GM23338 (cell line): ENCODE results near the gene ATG4B. TPM values are rescaled to one million over a fixed set of nuclear protein-coding genes. Genes with fewer than 3 reads are reported as not detected.

Experiments
- ATAC-seq: fragments of 200-7000 bp; cut with Tn5 transposase; 3 replicates; pipeline ENCODE4 v1.9.1; 2020
- DNase-seq: peaks from one replicate; pipeline ENCODE4 v3.0.0-alpha.2; 2015; ENCODE audit warnings: low spot score
- H2AFZ ChIP-seq: fragments of 200-600 bp; sonication (generic); 2 replicates; pipeline ENCODE4 v1.8.0; 2016; ENCODE audit warnings: antibody characterized with exemption, mild to moderate bottlenecking, moderate library complexity
- H3F3A ChIP-seq: fragments of 200-600 bp; sonication (generic); replicated peaks from 2 replicates; pipeline ENCODE4 v1.8.0; 2017; ENCODE audit warnings: antibody characterized with exemption, mixed run types, low read depth
- H3K27ac ChIP-seq: fragments of 200-600 bp; sonication (generic); 2 replicates; pipeline ENCODE4 v1.6.1; 2016; ENCODE audit warnings: low read depth
- H3K27me3 ChIP-seq: fragments of 200-600 bp; sonication (generic); 2 replicates; pipeline ENCODE4 v1.8.0; 2016; ENCODE audit warnings: mild to moderate bottlenecking, mixed run types, moderate library complexity; ENCODE audit not compliant: insufficient read depth
- H3K36me3 ChIP-seq: fragments of 200-600 bp; sonication (generic); 2 replicates; pipeline ENCODE4 v1.8.0; 2016; ENCODE audit warnings: mild to moderate bottlenecking; ENCODE audit not compliant: insufficient read depth
- H3K4me1 ChIP-seq: fragments of 200-600 bp; sonication (generic); 2 replicates; pipeline ENCODE4 v1.8.0; 2016; ENCODE audit warnings: mild to moderate bottlenecking, moderate library complexity; ENCODE audit not compliant: insufficient read depth
- H3K4me2 ChIP-seq: fragments of 200-600 bp; sonication (generic); 2 replicates; pipeline ENCODE4 v1.7.1; 2017; ENCODE audit warnings: mixed run types
- H3K4me3 ChIP-seq: fragments of 200-600 bp; sonication (generic); 2 replicates; pipeline ENCODE4 v1.6.1; 2016; ENCODE audit warnings: mixed run types
- H3K79me2 ChIP-seq: fragments of 200-600 bp; sonication (generic); replicated peaks from 2 replicates; pipeline ENCODE4 v1.8.0; 2017; ENCODE audit warnings: mild to moderate bottlenecking; ENCODE audit not compliant: insufficient read depth
- H3K9me2 ChIP-seq: fragments of 200-600 bp; sonication (generic); 2 replicates; pipeline ENCODE4 v1.8.0; 2017; ENCODE audit not compliant: insufficient read depth
- H4K20me1 ChIP-seq: fragments of 200-600 bp; sonication (generic); replicated peaks from 2 replicates; pipeline ENCODE4 v1.8.0; 2017; ENCODE audit warnings: mild to moderate bottlenecking; ENCODE audit not compliant: insufficient read depth
- H3K27ac Mint-ChIP-seq: 2 replicates; pipeline ENCODE4 v1.8.0; 2020; ENCODE audit warnings: inconsistent platforms, mild to moderate bottlenecking, moderate library complexity, mixed read lengths
- H3K27me3 Mint-ChIP-seq: 3 replicates; pipeline ENCODE4 v1.8.0; 2022; ENCODE audit warnings: low read depth, mild to moderate bottlenecking, moderate library complexity, mixed read lengths, inconsistent platforms; ENCODE audit not compliant: insufficient read depth, poor library complexity
- H3K36me3 Mint-ChIP-seq: 3 replicates; pipeline ENCODE4 v1.8.0; 2021; ENCODE audit warnings: low read depth, mild to moderate bottlenecking, inconsistent platforms, moderate library complexity, mixed read lengths
- H3K4me1 Mint-ChIP-seq: 3 replicates; pipeline ENCODE4 v1.8.0; 2020; ENCODE audit warnings: mild to moderate bottlenecking, inconsistent platforms, mixed read lengths
- H3K4me3 Mint-ChIP-seq: 3 replicates; pipeline ENCODE4 v1.8.0; 2021; ENCODE audit warnings: moderate library complexity, mild to moderate bottlenecking, inconsistent platforms, mixed read lengths
- H3K9me3 Mint-ChIP-seq: 3 replicates; pipeline ENCODE4 v1.8.0; 2020; ENCODE audit warnings: moderate library complexity, mild to moderate bottlenecking, inconsistent platforms, mixed read lengths
- CREB1 ChIP-seq: fragments of 250-450 bp; sonication (Bioruptor Pico); IDR thresholded peaks from 2 replicates; pipeline ENCODE4 v1.5.0; 2020; ENCODE audit warnings: low read depth, mild to moderate bottlenecking, moderate library complexity
- EZH2 ChIP-seq: fragments of 200-600 bp; sonication (generic); IDR thresholded peaks from one replicate; pipeline ENCODE4 v1.8.0; 2017; ENCODE audit warnings: antibody characterized with exemption, mild to moderate bottlenecking, low read depth; ENCODE audit not compliant: unreplicated experiment
- EZH2phosphoT487 ChIP-seq: fragments of 200-600 bp; sonication (generic); IDR thresholded peaks from one replicate; pipeline ENCODE4 v1.8.1; 2018; ENCODE audit warnings: antibody characterized with exemption; ENCODE audit not compliant: unreplicated experiment
- JUNB ChIP-seq: IDR thresholded peaks from one replicate; pipeline ENCODE4 v1.6.1; 2016; ENCODE audit warnings: antibody characterized with exemption; ENCODE audit not compliant: unreplicated experiment
- NANOG ChIP-seq: IDR thresholded peaks from 2 replicates; pipeline ENCODE4 v1.6.1; 2016; ENCODE audit warnings: antibody characterized with exemption, borderline replicate concordance
- POLR2AphosphoS5 ChIP-seq: IDR thresholded peaks from 2 replicates; pipeline ENCODE4 v1.6.1; 2016; ENCODE audit warnings: antibody characterized with exemption, low read depth
- REST ChIP-seq: IDR thresholded peaks from one replicate; pipeline ENCODE4 v1.6.1; 2018; ENCODE audit warnings: antibody characterized with exemption; ENCODE audit not compliant: unreplicated experiment
- STAT1 ChIP-seq: IDR thresholded peaks from one replicate; pipeline ENCODE4 v1.6.1; 2016; ENCODE audit warnings: antibody characterized with exemption; ENCODE audit not compliant: unreplicated experiment
- ZNF114 ChIP-seq: fragments of 250-450 bp; sonication (Bioruptor Pico); IDR thresholded peaks from 2 replicates; pipeline ENCODE4 v1.5.0; 2020; ENCODE audit warnings: mild to moderate bottlenecking, moderate library complexity
- ZNF331 ChIP-seq: fragments of 250-450 bp; sonication (Bioruptor Pico); IDR thresholded peaks from 2 replicates; pipeline ENCODE4 v1.5.0; 2020; ENCODE audit warnings: low read depth, mild to moderate bottlenecking, moderate library complexity
- ZNF462 ChIP-seq: fragments of 250-450 bp; sonication (Bioruptor Pico); IDR thresholded peaks from 2 replicates; pipeline ENCODE4 v1.5.0; 2020; ENCODE audit warnings: mild to moderate bottlenecking, moderate library complexity
- polyA plus RNA-seq: library from polyadenylated mRNA; unstranded; fragments of >200 nt; fragmentation: Nextera tagmentation; extraction: Ambion mirVana; gene quantifications from 2 replicates; pipeline ENCODE4 v1.2.1, GENCODE V29; 2016
- total RNA-seq: library from RNA; depleted of rRNA; stranded (reverse); fragments of >200 nt; shearing (Covaris generic); gene quantifications from 2 replicates; pipeline ENCODE4 v1.2.3, GENCODE V29; 2014
- TF ChIP-seq, protein P1 (sequence below): IDR thresholded peaks from 2 replicates; pipeline ENCODE4 v1.6.1; 2016; ENCODE audit warnings: antibody characterized with exemption
- TF ChIP-seq, protein P2 (sequence below), 2 experiments: fragments of 200-600 bp in 1 of 2; sonication (generic) in 1 of 2; conservative IDR thresholded peaks; 2 replicates each; pipeline versions ENCODE4 v1.5.1 to v1.6.1; 2016 to 2017; ENCODE audit warnings: antibody characterized with exemption in 2 of 2, low read depth in 2 of 2, mild to moderate bottlenecking in 2 of 2, moderate library complexity in 1 of 2

ATG4B gene
- total and polyA plus RNA-seq, 2 experiments from 2014 or later = 102 to 104 TPM

DNA sequence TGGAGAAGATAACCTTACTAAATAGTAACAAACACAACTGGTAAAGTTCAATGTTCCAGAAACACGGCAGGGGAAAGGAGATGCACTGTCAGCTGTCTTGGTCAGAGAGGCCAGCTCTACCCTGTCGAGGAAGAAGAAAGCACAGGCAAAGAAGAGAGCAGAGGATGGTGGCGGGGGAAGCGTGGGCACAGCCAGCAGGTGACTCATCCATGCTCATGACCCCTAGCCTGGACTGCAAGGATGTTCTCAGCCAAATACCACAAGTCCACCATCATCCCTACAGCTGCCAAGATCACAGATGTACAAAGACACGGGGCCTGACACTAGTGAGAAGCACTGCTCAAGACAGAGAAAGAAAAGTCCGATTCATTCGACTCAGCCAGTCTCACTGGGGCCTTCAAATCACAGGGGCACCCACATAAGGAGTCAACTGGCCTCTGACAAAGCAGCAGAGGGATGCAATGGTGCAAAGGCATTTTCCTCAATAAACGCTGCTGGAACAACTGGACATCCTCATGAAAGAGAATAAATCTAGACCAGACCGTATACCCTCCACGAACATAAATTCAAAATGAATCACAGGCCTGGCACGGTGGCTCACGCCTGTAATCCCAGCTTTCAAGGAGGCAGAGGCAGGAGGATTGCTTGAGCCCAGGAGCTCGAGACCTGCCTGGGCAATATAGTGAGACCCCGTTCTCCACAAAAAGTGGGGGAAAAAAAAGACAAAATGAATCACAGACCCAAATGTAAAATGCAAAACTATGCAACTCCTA is 43.5 kb downstream of the ATG4B start:
- peaks cover 18% of the 10 kb centered on the region for H4K20me1 ChIP-seq
- H3K27me3 ChIP-seq = no peaks in the 10 kb centered on the region
- peaks cover 35% of the 10 kb centered on the region for H3K36me3 ChIP-seq
- H3K4me3 ChIP-seq = no peak overlapping the region
- no peak overlapping the region for H3K27ac ChIP-seq
- ATAC-seq (no peak), DNase-seq (no peak)
- peaks cover 44% of the 10 kb centered on the region for H3K79me2 ChIP-seq
- no peak overlapping the region for H3K4me3 Mint-ChIP-seq
- no peaks in the 10 kb centered on the region for H3K9me2 ChIP-seq
- H2AFZ ChIP-seq = no peak overlapping the region
- H3K4me1 ChIP-seq = peaks cover 6% of the 10 kb centered on the region; the same call in 1 of the 2 replicates
- no peak overlapping the region for H3K4me2 ChIP-seq
- peaks cover 91% of the 10 kb centered on the region for H3K36me3 Mint-ChIP-seq
- H3K27ac Mint-ChIP-seq = no peak overlapping the region
- no peak for TF ChIP-seq STAT1
- no peak for TF ChIP-seq EZH2phosphoT487
- TF ChIP-seq ZNF331 (CRISPR knock-in tag) = no peak
- no peak for TF ChIP-seq NANOG
- TF ChIP-seq CREB1 (CRISPR knock-in tag) = no peak
- TF ChIP-seq ZNF114 (CRISPR knock-in tag) = no peak
- no peak for TF ChIP-seq POLR2AphosphoS5
- TF ChIP-seq ZNF462 (CRISPR knock-in tag) = no peak
- TF ChIP-seq, protein P1, sequence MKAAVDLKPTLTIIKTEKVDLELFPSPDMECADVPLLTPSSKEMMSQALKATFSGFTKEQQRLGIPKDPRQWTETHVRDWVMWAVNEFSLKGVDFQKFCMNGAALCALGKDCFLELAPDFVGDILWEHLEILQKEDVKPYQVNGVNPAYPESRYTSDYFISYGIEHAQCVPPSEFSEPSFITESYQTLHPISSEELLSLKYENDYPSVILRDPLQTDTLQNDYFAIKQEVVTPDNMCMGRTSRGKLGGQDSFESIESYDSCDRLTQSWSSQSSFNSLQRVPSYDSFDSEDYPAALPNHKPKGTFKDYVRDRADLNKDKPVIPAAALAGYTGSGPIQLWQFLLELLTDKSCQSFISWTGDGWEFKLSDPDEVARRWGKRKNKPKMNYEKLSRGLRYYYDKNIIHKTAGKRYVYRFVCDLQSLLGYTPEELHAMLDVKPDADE = no peak
- TF ChIP-seq EZH2 = no peak
- TF ChIP-seq JUNB = no peak
- no peak for TF ChIP-seq REST
- TF ChIP-seq, protein P2, sequence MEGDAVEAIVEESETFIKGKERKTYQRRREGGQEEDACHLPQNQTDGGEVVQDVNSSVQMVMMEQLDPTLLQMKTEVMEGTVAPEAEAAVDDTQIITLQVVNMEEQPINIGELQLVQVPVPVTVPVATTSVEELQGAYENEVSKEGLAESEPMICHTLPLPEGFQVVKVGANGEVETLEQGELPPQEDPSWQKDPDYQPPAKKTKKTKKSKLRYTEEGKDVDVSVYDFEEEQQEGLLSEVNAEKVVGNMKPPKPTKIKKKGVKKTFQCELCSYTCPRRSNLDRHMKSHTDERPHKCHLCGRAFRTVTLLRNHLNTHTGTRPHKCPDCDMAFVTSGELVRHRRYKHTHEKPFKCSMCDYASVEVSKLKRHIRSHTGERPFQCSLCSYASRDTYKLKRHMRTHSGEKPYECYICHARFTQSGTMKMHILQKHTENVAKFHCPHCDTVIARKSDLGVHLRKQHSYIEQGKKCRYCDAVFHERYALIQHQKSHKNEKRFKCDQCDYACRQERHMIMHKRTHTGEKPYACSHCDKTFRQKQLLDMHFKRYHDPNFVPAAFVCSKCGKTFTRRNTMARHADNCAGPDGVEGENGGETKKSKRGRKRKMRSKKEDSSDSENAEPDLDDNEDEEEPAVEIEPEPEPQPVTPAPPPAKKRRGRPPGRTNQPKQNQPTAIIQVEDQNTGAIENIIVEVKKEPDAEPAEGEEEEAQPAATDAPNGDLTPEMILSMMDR (conservative IDR thresholded peaks at IDR 0.05; ENCODE audit: low read depth in 2 of 2) = no peak
- H3K27me3 Mint-ChIP-seq = peaks cover 12% of the 10 kb centered on the region
- 0 out of 2 replicates have a peak, but pooled peaks cover 4% of the 10 kb centered on the region for H3F3A ChIP-seq
- H3K9me3 Mint-ChIP-seq = no peaks in the 10 kb centered on the region; the same call in 2 of the 3 replicates
- peaks cover 5% of the 10 kb centered on the region; the same call in 1 of the 3 replicates for H3K4me1 Mint-ChIP-seq
